Measurements from ENCODE around the gene ZMYND12. TPM values are rescaled to one million over a fixed set of nuclear protein-coding genes. Genes with fewer than 3 reads are reported as not detected.
A peak's percentile ranks its signal among the peaks of the same experiment; 100 is the strongest.

Gene ZMYND12
- total and polyA plus RNA-seq, 12 donors: 1.2 to 12.2 (median 4.5) TPM

GRCh38 chr1:42420911-42421585 lies 34.8 kb downstream of the ZMYND12 start:
- peak; percentile 21 to 73 (median 46) for DNase-seq
- Histone ChIP-seq H3K4me1 (replicated peaks in 1 of 2) (peaks cover 0 to 11% of the 10 kb centered on the region in 2 donors), H3K36me3 (replicated peaks in 1 of 2) (no peaks in the 10 kb centered on the region), H3K27me3 (no peaks in the 10 kb centered on the region), H3K27ac (no peak overlapping the region), H3K4me3 (no peak overlapping the region), H3K9me3 (replicated peaks in 1 of 3) (no peaks in the 10 kb centered on the region)
- 13 to 18% (median 16%) methylated on average over 10 of the region's 10 CpGs for WGBS, 4 donors
- TF ChIP-seq POLR2A (IDR thresholded peaks at IDR 0.05) (no peak), CTCF (IDR thresholded peaks at IDR 0.05) (no peak)
- intact Hi-C loops (cut with DNase I): no loop called here

GRCh38 chr1:42420121-42420520 lies 35.7 kb downstream of the ZMYND12 start:
- no peak for TF ChIP-seq POLR2A (IDR thresholded peaks at IDR 0.05)
- no peak for TF ChIP-seq CTCF (IDR thresholded peaks at IDR 0.05)
- Histone ChIP-seq H3K27ac (no peak overlapping the region), H3K4me1 (replicated peaks in 1 of 2) (peaks cover 0 to 11% of the 10 kb centered on the region in 2 donors), H3K36me3 (replicated peaks in 1 of 2) (no peaks in the 10 kb centered on the region), H3K9me3 (replicated peaks in 1 of 3) (no peaks in the 10 kb centered on the region), H3K4me3 (no peak overlapping the region), H3K27me3 (no peaks in the 10 kb centered on the region)
- no peak for DNase-seq
- intact Hi-C loops (cut with DNase I): no loop called here
- WGBS, 4 donors: 75 to 80% (median 79%) methylated on average over 7 of the region's 7 CpGs

GRCh38 chr1:42419126-42419821 lies 36.5 kb downstream of the ZMYND12 start:
- 90 to 100% (median 91%) methylated on average over 5 of the region's 5 CpGs for WGBS, 4 donors
- intact Hi-C loops (cut with DNase I): no loop called here

More at GRCh38 chr1:42419126-42419821, 36.5 kb downstream of the ZMYND12 start:
- no peak overlapping the region for H3K27ac ChIP-seq
- H3K36me3 ChIP-seq (replicated peaks in 1 of 2): no peaks in the 10 kb centered on the region
- DNase-seq: no peak
- no peak overlapping the region for H3K4me3 ChIP-seq
- H3K4me1 ChIP-seq (replicated peaks in 1 of 2): peaks cover 0 to 11% of the 10 kb centered on the region in 2 donors
- TF ChIP-seq CTCF (IDR thresholded peaks at IDR 0.05) (no peak), POLR2A (IDR thresholded peaks at IDR 0.05) (no peak)
- no peaks in the 10 kb centered on the region for H3K9me3 ChIP-seq (replicated peaks in 1 of 3)
- H3K27me3 ChIP-seq: no peaks in the 10 kb centered on the region

Data from adrenal gland (tissue), 12 donors.